Activated CD4-positive, alpha-beta T cell treated with anti-CD3 and anti-CD28 coated beads for 36 hours (primary cell): ENCODE data around the gene FAM78A. TPM values are rescaled to one million over a fixed set of nuclear protein-coding genes. Genes with fewer than 3 reads are reported as not detected.
A peak's percentile ranks its signal among the peaks of the same experiment; 100 is the strongest.
"Not testable (repeated sequence)": the region's sequence is repeated elsewhere in the genome, so short reads cannot be mapped to it uniquely, and the experiment has no call there.

Experiments
- ATAC-seq: fragments of 200-7000 bp; cut with Tn5 transposase; one replicate; pipeline ENCODE4 v1.10.0; 2021; ENCODE audit warnings: mild to moderate bottlenecking, moderate library complexity
- CTCF ChIA-PET: fragments of 350-600 bp; sonication (Branson Sonifier 250); formaldehyde crosslinking; loops from one replicate; lab custom pipeline; 2021; ENCODE audit warnings: antibody characterized with exemption; lab: Charles Lee
- POLR2A ChIA-PET: fragments of 350-600 bp; sonication (Branson Sonifier 250); formaldehyde crosslinking; loops from one replicate; lab custom pipeline; 2021; ENCODE audit warnings: antibody characterized with exemption, inconsistent platforms; lab: Charles Lee
- DNase-seq: peaks from one replicate; pipeline ENCODE4 v3.0.0-alpha.2; 2020
- H3K27ac Mint-ChIP-seq: one replicate; pipeline ENCODE4 v1.8.0; 2021; ENCODE audit warnings: mixed read lengths
- H3K27me3 Mint-ChIP-seq: one replicate; pipeline ENCODE4 v1.8.0; 2021; ENCODE audit warnings: mixed read lengths
- H3K36me3 Mint-ChIP-seq: one replicate; pipeline ENCODE4 v1.8.0; 2021; ENCODE audit warnings: low read depth, mixed read lengths
- H3K4me1 Mint-ChIP-seq: one replicate; pipeline ENCODE4 v1.8.0; 2021; ENCODE audit warnings: mixed read lengths
- H3K4me3 Mint-ChIP-seq: one replicate; pipeline ENCODE4 v1.8.0; 2021; ENCODE audit warnings: mild to moderate bottlenecking, moderate library complexity, mixed read lengths
- H3K9me3 Mint-ChIP-seq: one replicate; pipeline ENCODE4 v1.8.0; 2021; ENCODE audit warnings: low read depth, mixed read lengths
- intact Hi-C, 2 experiments: fragments of 100-400 bp; cut with DNase I in 1 of 2; cut with micrococcal nuclease in 1 of 2; formaldehyde crosslinking; loops; one replicate each; pipeline versions ENCODE4 v1.14.2 to v1.15.1; 2022 to 2024; cut with DNase I, micrococcal nuclease
- total RNA-seq, 2 experiments: library from RNA; stranded (reverse); gene quantifications; one replicate each; pipeline ENCODE4 v1.2.3, GENCODE V29; 2021

The FAM78A gene
- total RNA-seq, 2 experiments from 2014 or later = 36.6 to 52.3 TPM

- Mint-ChIP-seq H3K4me1 (peaks cover 40% of the 10 kb centered on the region), H3K4me3 (peak overlapping the region; percentile 90), H3K9me3 (no peaks in the 10 kb centered on the region), H3K27me3 (no peaks in the 10 kb centered on the region), H3K27ac (peak overlapping the region; percentile 100), H3K36me3 (peaks cover 44% of the 10 kb centered on the region)
- no peak for ATAC-seq
- CTCF ChIA-PET = interaction anchor here (0.6 to 1.7 kb wide), 9 partner anchors 12 to 100 kb away, joined by 3 to 5 read pairs (median 4); no protein-coding TSS in a partner anchor
- intact Hi-C loops = loop anchor here (5.0 to 10.0 kb wide), 3 partner anchors 230 to 557 kb away; partner anchors contain the start of gene POMT1 (in 2 of the 2)
- no peak for DNase-seq
- POLR2A ChIA-PET = interaction anchor here (1.1 to 3.8 kb wide), 4 partner anchors 15 to 147 kb away, joined by 4 to 20 read pairs (median 7); partner anchors contain the start of gene NUP214
Observed at GRCh38 chr9:131272212-131272611, 4.1 kb downstream of the FAM78A start.

- intact Hi-C loops = loop anchor here (2.0 to 10.0 kb wide), 4 partner anchors 231 to 1083 kb away; partner anchors contain the start of genes POMT1 (in 2 of the 2) and SETX (in 1 of the 2)
- ChIA-PET CTCF (interaction anchor here (0.6 to 1.7 kb wide), 12 partner anchors 13 to 388 kb away, joined by 3 to 5 read pairs (median 4); no protein-coding TSS in a partner anchor), POLR2A (interaction anchor here (0.6 to 2.9 kb wide), 7 partner anchors 8 to 148 kb away, joined by 3 to 9 read pairs (median 4); partner anchors contain the start of gene NUP214)
- Mint-ChIP-seq H3K27me3 (no peaks in the 10 kb centered on the region), H3K4me3 (peak overlapping the region; percentile 90), H3K36me3 (peaks cover 44% of the 10 kb centered on the region), H3K9me3 (no peaks in the 10 kb centered on the region), H3K4me1 (peaks cover 47% of the 10 kb centered on the region), H3K27ac (peak overlapping the region; percentile 100)
- no peak for ATAC-seq
- peak; percentile 60 for DNase-seq
Observed at GRCh38 chr9:131271506-131271931, 4.8 kb downstream of the FAM78A start.

GRCh38 chr9:131271016-131271273 is 5.4 kb downstream of the FAM78A start:
- H3K9me3 Mint-ChIP-seq, ATAC-seq, H3K27me3 Mint-ChIP-seq, DNase-seq: not testable (repeated sequence)
- Mint-ChIP-seq H3K27ac (peak overlapping the region; percentile 100), H3K4me1 (peaks cover 52% of the 10 kb centered on the region), H3K36me3 (peaks cover 46% of the 10 kb centered on the region), H3K4me3 (peak overlapping the region; percentile 90)
- POLR2A ChIA-PET = interaction anchor here (1.1 to 2.9 kb wide), 4 partner anchors 13 to 102 kb away, joined by 4 to 9 read pairs (median 6); no protein-coding TSS in a partner anchor
- CTCF ChIA-PET = interaction anchor here (0.6 to 1.7 kb wide), 5 partner anchors 13 to 388 kb away, joined by 3 to 5 read pairs (median 3); no protein-coding TSS in a partner anchor
- intact Hi-C loops = loop anchor here (2.0 to 10.0 kb wide), 4 partner anchors 231 to 1084 kb away; partner anchors contain the start of genes POMT1 (in 2 of the 2) and SETX (in 1 of the 2)

DNA sequence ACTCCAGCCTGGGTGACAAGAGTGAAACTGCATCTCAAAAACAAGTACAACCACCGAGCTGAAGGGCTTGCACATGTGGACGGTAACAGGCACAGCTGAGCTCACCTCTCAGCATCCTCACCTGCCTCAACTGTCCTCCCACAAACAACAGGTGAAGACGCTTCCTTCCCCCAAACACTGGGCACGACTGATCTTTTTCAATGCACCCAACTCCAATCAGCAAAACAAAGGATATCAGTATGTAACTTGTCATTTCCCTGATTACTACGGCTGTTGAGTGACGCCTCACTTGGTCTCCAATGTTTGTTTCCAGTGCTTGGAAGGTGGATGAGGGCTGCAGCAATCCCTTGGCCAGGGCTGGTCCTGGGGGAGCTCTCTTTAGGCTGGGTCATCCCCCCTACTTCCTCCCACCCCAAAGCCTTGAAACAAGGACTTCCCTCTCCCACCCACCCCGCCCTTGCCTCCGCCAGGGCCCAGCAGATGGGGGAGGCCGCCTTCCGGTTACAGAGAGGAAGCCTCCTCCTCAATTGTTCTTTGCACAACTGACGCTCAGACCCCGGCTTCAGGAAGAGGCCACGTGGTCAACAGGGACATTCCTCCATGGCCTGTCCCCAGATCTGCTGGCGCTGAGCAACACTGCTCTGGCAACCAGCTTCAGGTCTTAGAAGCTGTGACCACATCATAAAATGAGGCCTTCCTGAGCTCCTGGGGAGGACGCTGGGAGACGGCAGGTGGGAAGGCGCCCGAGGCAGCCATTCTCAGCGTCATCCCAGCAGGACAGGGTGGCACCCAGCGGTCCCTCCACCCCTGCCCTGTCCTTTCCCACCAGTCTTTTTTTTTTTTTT is 5.9 kb downstream of the FAM78A start:
- Mint-ChIP-seq H3K4me1 (peaks cover 58% of the 10 kb centered on the region), H3K36me3 (peaks cover 40% of the 10 kb centered on the region), H3K27ac (peak overlapping the region; percentile 100), H3K27me3 (no peaks in the 10 kb centered on the region), H3K4me3 (peak overlapping the region; percentile 90), H3K9me3 (no peaks in the 10 kb centered on the region)
- peak; percentile 77 for DNase-seq
- ChIA-PET CTCF (interaction anchor here (0.9 to 1.5 kb wide), 5 partner anchors 8 to 93 kb away, joined by 3 to 7 read pairs (median 3); no protein-coding TSS in a partner anchor), POLR2A (interaction anchor here (0.5 to 2.9 kb wide), 4 partner anchors 13 to 428 kb away, joined by 4 to 9 read pairs (median 6); no protein-coding TSS in a partner anchor)
- intact Hi-C loops = loop anchor here (2.0 to 10.0 kb wide), 4 partner anchors 232 to 1084 kb away; partner anchors contain the start of genes POMT1 (in 2 of the 2) and SETX (in 1 of the 2)
- peak; percentile 13 for ATAC-seq

DNA sequence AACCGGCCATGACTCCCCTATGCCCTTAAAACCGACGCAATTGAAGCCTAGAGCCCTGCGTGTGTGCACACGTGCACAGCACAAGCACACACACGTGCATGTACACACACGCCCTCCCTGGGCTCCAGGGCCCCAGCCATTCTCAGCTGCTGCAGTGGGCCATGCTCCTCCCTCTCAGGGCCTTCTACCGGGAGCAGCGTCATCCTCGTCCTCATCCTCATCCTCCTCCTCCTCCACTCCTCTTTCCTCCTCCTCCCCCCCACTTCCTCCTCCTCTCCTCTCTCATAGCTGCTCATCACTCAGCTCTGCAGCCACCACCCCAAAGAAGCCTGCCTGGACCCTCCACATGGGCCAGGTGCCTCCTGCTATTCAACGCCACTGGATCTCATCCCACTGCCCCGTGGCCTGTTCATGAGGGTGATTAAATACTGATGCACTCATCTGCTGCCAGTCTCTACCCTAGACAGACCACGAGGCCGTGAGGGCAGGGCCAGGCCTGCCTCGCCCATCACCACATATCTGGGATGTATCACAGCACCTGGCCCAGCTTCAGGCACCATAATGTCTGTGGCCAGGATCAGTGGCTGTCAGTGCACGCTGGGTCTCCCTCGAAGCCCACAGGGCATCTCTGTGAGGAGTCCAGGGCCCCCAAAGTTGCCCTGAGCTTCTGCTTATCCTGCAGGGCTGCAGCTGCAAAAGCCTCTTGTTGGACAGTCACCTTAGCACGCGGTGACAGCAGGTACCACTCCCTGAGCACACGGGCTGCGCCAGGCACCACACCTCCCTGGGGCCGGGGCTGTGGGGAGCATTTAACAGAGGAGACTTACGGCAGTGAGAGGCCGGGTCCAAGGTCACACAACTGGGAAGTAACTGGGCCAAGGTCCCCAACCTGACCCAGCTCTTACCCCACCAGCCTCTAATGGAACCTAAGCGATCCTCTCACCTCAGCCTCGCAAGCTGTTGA is 9.8 kb downstream of the FAM78A start:
- peak; percentile 27 for ATAC-seq
- ChIA-PET CTCF (interaction anchor here (0.6 to 3.0 kb wide), 4 partner anchors 10 to 145 kb away, joined by 4 to 14 read pairs (median 4); no protein-coding TSS in a partner anchor), POLR2A (interaction anchor here (0.7 to 2.0 kb wide), 2 partner anchors 9 to 107 kb away, joined by 3 to 8 read pairs; no protein-coding TSS in a partner anchor)
- Mint-ChIP-seq H3K4me3 (peak overlapping the region; percentile 72), H3K4me1 (peaks cover 79% of the 10 kb centered on the region), H3K27ac (peak overlapping the region; percentile 95), H3K36me3 (peaks cover 41% of the 10 kb centered on the region), H3K9me3 (no peaks in the 10 kb centered on the region), H3K27me3 (no peaks in the 10 kb centered on the region)
- DNase-seq = peak; percentile 81
- intact Hi-C loops = loop anchor here in 1 of 2 experiments (1.0 to 10.0 kb wide), 2 partner anchors 10 to 1868 kb away; no protein-coding TSS in a partner anchor

DNA sequence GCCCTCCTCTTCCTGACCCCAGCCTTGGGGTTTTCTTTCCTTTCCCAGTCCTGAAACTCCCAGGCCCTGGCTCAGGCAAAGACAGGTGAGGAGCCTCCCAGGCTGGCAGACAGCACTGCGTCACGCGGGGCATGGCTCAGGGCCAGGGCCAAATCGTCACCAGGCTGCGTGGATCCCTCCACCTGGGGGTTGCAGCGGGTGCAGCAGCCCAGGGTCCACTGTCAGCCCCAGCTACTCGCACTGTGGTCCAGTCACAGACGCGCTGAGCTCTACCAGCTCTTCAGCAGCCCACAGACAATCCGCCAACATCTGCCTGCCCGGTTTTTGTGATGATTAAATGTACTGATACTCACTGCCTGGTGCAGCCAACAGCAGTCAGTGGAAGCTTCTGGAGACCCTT is 12.1 kb downstream of the FAM78A start:
- peak; percentile 63 for DNase-seq
- H3K9me3 Mint-ChIP-seq = no peaks in the 10 kb centered on the region
- H3K27ac Mint-ChIP-seq = peak overlapping the region; percentile 95
- peak overlapping the region; percentile 72 for H3K4me3 Mint-ChIP-seq
- peak; percentile 4 for ATAC-seq
- peaks cover 48% of the 10 kb centered on the region for H3K36me3 Mint-ChIP-seq
- ChIA-PET POLR2A (interaction anchor here (0.9 kb wide), 1 partner anchor 12 kb away, joined by 3 read pairs; no protein-coding TSS in a partner anchor), CTCF (interaction anchor here (0.7 to 1.7 kb wide), 7 partner anchors 8 to 85 kb away, joined by 3 to 6 read pairs (median 4); no protein-coding TSS in a partner anchor)
- intact Hi-C loops = loop anchor here in 1 of 2 experiments (10.0 kb wide), 1 partner anchor 1871 kb away; no protein-coding TSS in a partner anchor
- peaks cover 70% of the 10 kb centered on the region for H3K4me1 Mint-ChIP-seq
- no peaks in the 10 kb centered on the region for H3K27me3 Mint-ChIP-seq

GRCh38 chr9:131263701-131264100 is 12.6 kb downstream of the FAM78A start:
- Mint-ChIP-seq H3K9me3 (no peaks in the 10 kb centered on the region), H3K4me3 (peak overlapping the region; percentile 72), H3K27me3 (no peaks in the 10 kb centered on the region), H3K36me3 (peaks cover 48% of the 10 kb centered on the region), H3K4me1 (peaks cover 68% of the 10 kb centered on the region), H3K27ac (peak overlapping the region; percentile 95)
- CTCF ChIA-PET = interaction anchor here (0.7 to 1.7 kb wide), 8 partner anchors 8 to 86 kb away, joined by 3 to 6 read pairs (median 4); no protein-coding TSS in a partner anchor
- POLR2A ChIA-PET = interaction anchor here (0.5 to 0.9 kb wide), 2 partner anchors 8 to 11 kb away, joined by 3 read pairs; no protein-coding TSS in a partner anchor
- DNase-seq (peak; percentile 6), ATAC-seq (no peak)
- intact Hi-C loops = loop anchor here in 1 of 2 experiments (10.0 kb wide), 1 partner anchor 1871 kb away; no protein-coding TSS in a partner anchor

GRCh38 chr9:131263033-131263343 is 13.3 kb downstream of the FAM78A start:
- H3K27me3 Mint-ChIP-seq, H3K9me3 Mint-ChIP-seq, ATAC-seq, DNase-seq: not testable (repeated sequence)
- intact Hi-C loops = loop anchor here in 1 of 2 experiments (10.0 kb wide), 1 partner anchor 1872 kb away; no protein-coding TSS in a partner anchor
- Mint-ChIP-seq H3K36me3 (peaks cover 47% of the 10 kb centered on the region), H3K4me1 (peaks cover 66% of the 10 kb centered on the region), H3K4me3 (peak overlapping the region; percentile 15), H3K27ac (peak overlapping the region; percentile 81)
- ChIA-PET POLR2A (interaction anchor here (0.5 kb wide), 1 partner anchor 9 kb away, joined by 3 read pairs; no protein-coding TSS in a partner anchor), CTCF (interaction anchor here (0.9 kb wide), 1 partner anchor 11 kb away, joined by 4 read pairs; no protein-coding TSS in a partner anchor)

DNA sequence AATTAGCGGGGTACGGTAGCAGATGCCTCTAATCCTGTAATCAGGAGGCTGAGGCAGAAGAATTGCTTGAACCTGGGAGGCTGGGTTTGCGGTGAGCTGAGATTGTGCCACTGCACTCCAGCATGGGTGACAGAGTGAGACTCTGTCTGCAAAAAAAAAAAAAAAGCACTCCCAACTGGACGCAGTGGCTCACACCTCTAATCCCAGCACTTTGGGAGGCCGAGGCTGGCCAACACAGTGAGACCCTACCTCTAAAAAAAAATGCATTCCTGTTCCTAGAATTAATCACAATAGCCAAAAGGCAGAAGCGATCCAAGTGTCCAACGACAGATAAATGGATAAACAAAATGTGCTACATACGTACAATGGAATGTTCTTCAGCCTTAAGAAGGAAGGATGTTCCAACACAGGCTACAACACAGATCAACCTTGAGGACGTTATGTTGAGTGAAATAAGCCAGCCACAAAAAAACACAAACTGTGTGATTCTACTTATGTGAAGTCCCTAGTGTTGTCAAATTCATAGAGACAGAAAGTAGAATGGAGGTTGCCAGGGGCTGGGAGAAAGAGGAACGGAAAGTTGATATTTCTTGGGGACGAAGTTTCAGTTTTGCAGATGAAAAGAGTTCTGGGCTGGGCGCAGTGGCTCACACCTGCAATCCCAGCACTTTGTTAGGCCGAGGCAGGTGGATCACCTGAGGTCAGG is 13.8 kb downstream of the FAM78A start:
- intact Hi-C loops = loop anchor here in 1 of 2 experiments (10.0 kb wide), 1 partner anchor 1872 kb away; no protein-coding TSS in a partner anchor

More for the DNA sequence above, 13.8 kb downstream of the FAM78A start:
- DNase-seq (peak; percentile 9), ATAC-seq (no peak)
- ChIA-PET POLR2A (interaction anchor here (0.6 kb wide), 1 partner anchor 103 kb away, joined by 7 read pairs; no protein-coding TSS in a partner anchor), CTCF (interaction anchor here (0.7 to 0.9 kb wide), 2 partner anchors 12 to 241 kb away, joined by 4 read pairs; no protein-coding TSS in a partner anchor)
- peaks cover 68% of the 10 kb centered on the region for H3K4me1 Mint-ChIP-seq
- H3K36me3 Mint-ChIP-seq = peaks cover 48% of the 10 kb centered on the region
- no peaks in the 10 kb centered on the region for H3K27me3 Mint-ChIP-seq
- H3K4me3 Mint-ChIP-seq = peak overlapping the region; percentile 15
- H3K27ac Mint-ChIP-seq = peak overlapping the region; percentile 81
- no peaks in the 10 kb centered on the region for H3K9me3 Mint-ChIP-seq
